ENCODE data around the gene ABLIM2. TPM values are rescaled to one million over a fixed set of nuclear protein-coding genes. Genes with fewer than 3 reads are reported as not detected.

The ABLIM2 gene
- total and polyA plus RNA-seq, 2 of the 4 experiments (the other 2 are of a cell fraction): under 0.01 to 0.10 TPM

DNA sequence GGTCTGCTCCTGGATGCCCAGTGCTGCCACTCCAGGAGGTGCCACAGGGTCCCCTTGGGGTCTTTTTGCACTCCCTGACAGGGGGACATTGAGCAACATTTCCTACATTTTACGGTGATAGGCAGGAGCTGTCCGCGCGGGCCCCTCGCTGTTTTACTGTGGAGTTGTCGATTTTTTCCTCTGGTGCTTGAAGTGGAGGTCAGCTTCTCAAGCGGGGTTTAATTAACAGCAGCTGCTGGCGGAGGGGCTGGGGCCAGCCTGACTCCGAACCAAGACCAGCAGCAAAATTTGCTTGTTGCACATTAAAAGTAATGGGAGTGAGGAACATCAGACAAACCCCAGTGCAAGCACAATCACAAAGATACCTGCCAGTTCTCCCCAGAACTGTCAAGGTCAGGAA is 27.3 kb upstream of the ABLIM2 start (continued):
- TF ChIP-seq RCOR1 (IDR thresholded peaks at IDR 0.05; ENCODE audit: insufficient replicate concordance, low read length) (no peak), POLR2A (IDR thresholded peaks at IDR 0.05; ENCODE audit: low read depth, low read length) (no peak), CHD1 (IDR thresholded peaks at IDR 0.05; ENCODE audit: low read depth, low read length) (no peak), CEBPB (IDR thresholded peaks at IDR 0.05; ENCODE audit: low read depth, low read length) (no peak)
- TF ChIP-seq, protein P1, sequence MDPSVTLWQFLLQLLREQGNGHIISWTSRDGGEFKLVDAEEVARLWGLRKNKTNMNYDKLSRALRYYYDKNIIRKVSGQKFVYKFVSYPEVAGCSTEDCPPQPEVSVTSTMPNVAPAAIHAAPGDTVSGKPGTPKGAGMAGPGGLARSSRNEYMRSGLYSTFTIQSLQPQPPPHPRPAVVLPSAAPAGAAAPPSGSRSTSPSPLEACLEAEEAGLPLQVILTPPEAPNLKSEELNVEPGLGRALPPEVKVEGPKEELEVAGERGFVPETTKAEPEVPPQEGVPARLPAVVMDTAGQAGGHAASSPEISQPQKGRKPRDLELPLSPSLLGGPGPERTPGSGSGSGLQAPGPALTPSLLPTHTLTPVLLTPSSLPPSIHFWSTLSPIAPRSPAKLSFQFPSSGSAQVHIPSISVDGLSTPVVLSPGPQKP (IDR thresholded peaks at IDR 0.05; ENCODE audit: borderline replicate concordance, low read depth, low read length): no peak

DNA sequence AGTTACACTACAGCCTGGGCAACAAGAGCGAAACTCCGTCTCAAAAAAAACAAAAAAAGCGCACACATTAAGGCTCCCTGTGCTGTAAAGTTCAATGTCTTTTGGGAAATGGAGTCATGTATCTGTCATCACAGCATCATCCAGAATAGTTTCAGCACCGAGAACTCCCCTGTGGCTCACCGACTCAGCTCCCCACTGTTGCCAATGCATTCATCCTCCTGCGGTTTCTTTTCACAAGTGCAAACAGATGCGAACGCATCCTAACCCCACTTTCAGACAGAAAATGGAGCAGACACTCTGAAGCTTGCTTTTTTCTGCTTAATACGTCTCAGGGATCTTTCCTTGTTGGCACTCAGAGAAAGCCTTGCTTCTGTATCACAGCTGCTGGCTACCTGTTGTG is 26.7 kb upstream of the ABLIM2 start:
- peaks cover 14% of the 10 kb centered on the region for H3K4me1 ChIP-seq (ENCODE audit: control insufficient read depth, insufficient read depth, low read length)
- no peak overlapping the region for H2AFZ ChIP-seq (replicated peaks; ENCODE audit: low read length, poor library complexity)
- H3K14ac ChIP-seq (replicated peaks; ENCODE audit: low read depth, low read length): no peak overlapping the region
- no peak overlapping the region for H2AK5ac ChIP-seq (ENCODE audit: low read depth, low read length)
- H4K91ac ChIP-seq (ENCODE audit: insufficient read depth, low read depth, low read length): no peak overlapping the region
- no peak overlapping the region for H3K23ac ChIP-seq (ENCODE audit: low read depth, low read length)
- no peak overlapping the region for H2BK5ac ChIP-seq (ENCODE audit: low read depth, low read length, poor library complexity, severe bottlenecking)
- no peaks in the 10 kb centered on the region for H3K36me3 ChIP-seq (ENCODE audit: control insufficient read depth, insufficient read depth, low read length)
- no peak overlapping the region for H2AK9ac ChIP-seq (replicated peaks; ENCODE audit: low read depth, low read length, poor library complexity)
- no peak overlapping the region for H2BK15ac ChIP-seq (ENCODE audit: low read depth, low read length)
- no peak overlapping the region for H4K8ac ChIP-seq (ENCODE audit: low read depth in 2 of 2, low read length in 2 of 2)
- H3K79me1 ChIP-seq (ENCODE audit: low read depth in 1 of 2, low read length in 2 of 2): no peaks in the 10 kb centered on the region
- H3K9me1 ChIP-seq (ENCODE audit: insufficient read depth, low read length): peaks cover 16% of the 10 kb centered on the region
- no peak overlapping the region for H3K56ac ChIP-seq (ENCODE audit: extremely low read depth, insufficient read depth, low read length)
- H4K20me1 ChIP-seq (ENCODE audit: insufficient read depth, low read length): no peaks in the 10 kb centered on the region
- no peak overlapping the region for H3K4me3 ChIP-seq (ENCODE audit: insufficient read depth, low read depth, low read length)
- no peak overlapping the region for H3K4me2 ChIP-seq (ENCODE audit: low read depth, low read length)
- H4K5ac ChIP-seq (ENCODE audit: low read depth, low read length): no peak overlapping the region
- intact Hi-C loops (cut with micrococcal nuclease) (no loop called here), dilution Hi-C loops (cut with HindIII; ENCODE audit: low sequenced_read_pairs, unreplicated experiment) (no loop called here), in situ Hi-C loops (cut with MboI; ENCODE audit: low sequenced_read_pairs) (no loop called here)
- no peak overlapping the region for H2BK20ac ChIP-seq (ENCODE audit: low read depth, low read length)
- BruUV-seq (replicated peaks): no TSS peak
- H2BK120ac ChIP-seq (ENCODE audit: low read depth, low read length): no peak overlapping the region; the same call in 1 of the 2 replicates
- DNase-seq (peak; percentile 84), ATAC-seq (ENCODE audit: low read depth) (peak; percentile 43)
- ChIA-PET CTCF (no interaction called here), POLR2A (ENCODE audit: unreplicated experiment) (no interaction called here)
- H3K27ac ChIP-seq (ENCODE audit: insufficient read depth, low read length): no peak overlapping the region
- 45% methylated on average over 4 of the region's 9 CpGs; no CpG with 5 or more reads in 1 of the 2 experiments for WGBS, 2 experiments (ENCODE audit: extremely low coverage in 2 of 2, insufficient read length in 1 of 2)
- H3K4ac ChIP-seq (ENCODE audit: low read depth, low read length): no peak overlapping the region
- TF ChIP-seq BHLHE40 (IDR thresholded peaks at IDR 0.05; ENCODE audit: low read depth, low read length) (no peak), MAFK (IDR thresholded peaks at IDR 0.05; ENCODE audit: low read depth, low read length) (no peak), MXI1 (IDR thresholded peaks at IDR 0.05; ENCODE audit: borderline replicate concordance, low read depth, low read length) (no peak), CEBPB (IDR thresholded peaks at IDR 0.05; ENCODE audit: low read depth, low read length) (no peak), RAD21 (IDR thresholded peaks at IDR 0.05; ENCODE audit: low read length) (no peak), NFE2L2 (IDR thresholded peaks at IDR 0.05; ENCODE audit: low read depth, low read length) (no peak)
- TF ChIP-seq, protein P1 (IDR thresholded peaks at IDR 0.05; ENCODE audit: borderline replicate concordance, low read depth, low read length): no peak
- TF ChIP-seq, protein P2, sequence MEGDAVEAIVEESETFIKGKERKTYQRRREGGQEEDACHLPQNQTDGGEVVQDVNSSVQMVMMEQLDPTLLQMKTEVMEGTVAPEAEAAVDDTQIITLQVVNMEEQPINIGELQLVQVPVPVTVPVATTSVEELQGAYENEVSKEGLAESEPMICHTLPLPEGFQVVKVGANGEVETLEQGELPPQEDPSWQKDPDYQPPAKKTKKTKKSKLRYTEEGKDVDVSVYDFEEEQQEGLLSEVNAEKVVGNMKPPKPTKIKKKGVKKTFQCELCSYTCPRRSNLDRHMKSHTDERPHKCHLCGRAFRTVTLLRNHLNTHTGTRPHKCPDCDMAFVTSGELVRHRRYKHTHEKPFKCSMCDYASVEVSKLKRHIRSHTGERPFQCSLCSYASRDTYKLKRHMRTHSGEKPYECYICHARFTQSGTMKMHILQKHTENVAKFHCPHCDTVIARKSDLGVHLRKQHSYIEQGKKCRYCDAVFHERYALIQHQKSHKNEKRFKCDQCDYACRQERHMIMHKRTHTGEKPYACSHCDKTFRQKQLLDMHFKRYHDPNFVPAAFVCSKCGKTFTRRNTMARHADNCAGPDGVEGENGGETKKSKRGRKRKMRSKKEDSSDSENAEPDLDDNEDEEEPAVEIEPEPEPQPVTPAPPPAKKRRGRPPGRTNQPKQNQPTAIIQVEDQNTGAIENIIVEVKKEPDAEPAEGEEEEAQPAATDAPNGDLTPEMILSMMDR (conservative IDR thresholded peaks at IDR 0.05; ENCODE audit: low read depth, low read length): no peak
- TF ChIP-seq, protein P3, sequence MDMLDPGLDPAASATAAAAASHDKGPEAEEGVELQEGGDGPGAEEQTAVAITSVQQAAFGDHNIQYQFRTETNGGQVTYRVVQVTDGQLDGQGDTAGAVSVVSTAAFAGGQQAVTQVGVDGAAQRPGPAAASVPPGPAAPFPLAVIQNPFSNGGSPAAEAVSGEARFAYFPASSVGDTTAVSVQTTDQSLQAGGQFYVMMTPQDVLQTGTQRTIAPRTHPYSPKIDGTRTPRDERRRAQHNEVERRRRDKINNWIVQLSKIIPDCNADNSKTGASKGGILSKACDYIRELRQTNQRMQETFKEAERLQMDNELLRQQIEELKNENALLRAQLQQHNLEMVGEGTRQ (IDR thresholded peaks at IDR 0.05; ENCODE audit: low read depth, low read length): no peak
- H3K9me3 ChIP-seq (ENCODE audit: control insufficient read depth, insufficient read depth, low read length): no peaks in the 10 kb centered on the region
- no peaks in the 10 kb centered on the region; the same call in 1 of the 2 replicates for H3K27me3 ChIP-seq (ENCODE audit: control insufficient read depth, insufficient read depth, low read length)
- H3K9ac ChIP-seq (ENCODE audit: low read depth, low read length): no peak overlapping the region
- no peak overlapping the region for H3K18ac ChIP-seq (ENCODE audit: low read depth, low read length)
